Ovary (tissue), 9 donors: ENCODE results near the gene IGF2BP1. TPM values are rescaled to one million over a fixed set of nuclear protein-coding genes. Genes with fewer than 3 reads are reported as not detected.

Source experiments
- DNase-seq, 5 donors: peaks; one replicate each; pipeline ENCODE4 v3.0.0-alpha.2; 2019 to 2020
- H3K27ac ChIP-seq, 2 donors: fragments of 200-600 bp; one replicate each; pipeline versions ENCODE4 v1.5.1 to v1.8.0; 2019 to 2022
- H3K27me3 ChIP-seq: fragments of 200-600 bp; one replicate; pipeline ENCODE4 v1.8.0; 2022
- H3K36me3 ChIP-seq: fragments of 200-600 bp; sonication (generic); one replicate; pipeline ENCODE4 v1.5.1; 2019
- H3K4me1 ChIP-seq: one replicate; pipeline ENCODE4 v1.8.1; 2013; ENCODE audit warnings: mild to moderate bottlenecking, moderate library complexity; ENCODE audit not compliant: insufficient read depth
- H3K4me3 ChIP-seq: fragments of 200-600 bp; sonication (generic); one replicate; pipeline ENCODE4 v1.5.1; 2017
- H3K9me3 ChIP-seq, 2 donors: fragments of 200-600 bp in 1 of 2; sonication (generic) in 1 of 2; one replicate each; pipeline versions ENCODE4 v1.5.1 to v1.8.1; 2013 to 2019; ENCODE audit warnings: mild to moderate bottlenecking in 1 of 2, moderate library complexity in 1 of 2
- EP300 ChIP-seq: sonication (generic); formaldehyde crosslinking; IDR thresholded peaks from one replicate; pipeline ENCODE4 v1.6.1; 2017; ENCODE audit warnings: antibody characterized with exemption
- POLR2A ChIP-seq: fragments of 450-650 bp; IDR thresholded peaks from one replicate; pipeline ENCODE4 v1.6.1; 2017; ENCODE audit warnings: antibody characterized with exemption, mild to moderate bottlenecking, moderate library complexity
- WGBS, 3 donors: extraction: QIAGEN DNeasy Blood & Tissue Kit in 1 of 3; methylation state at CpG; one replicate each; pipeline versions ENCODE4 v1.1.5 to v1.1.7; 2013 to 2017; 5-methylcytosine and 5-hydroxymethylcytosine counted together
- intact Hi-C, 4 donors: fragments of 100-400 bp; cut with DNase I; formaldehyde crosslinking; loops; one replicate each; pipeline versions ENCODE4 v1.11.0 to v1.15.1; 2022 to 2023
- polyA plus RNA-seq, 2 donors: library from polyadenylated mRNA; stranded (reverse); fragments of 200-250 nt in 1 of 2; fragments of 350-450 nt in 1 of 2; fragmentation: Illumina TruSeq in 1 of 2; extraction: RNeasy Lipid Tissue Mini Kit (QIAGEN cat#74804) in 1 of 2; gene quantifications; one replicate each; pipeline ENCODE4 v1.2.3, GENCODE V29; 2013 to 2014
- total RNA-seq, 7 donors: library from RNA; depleted of rRNA in 2 of 7; stranded (reverse); fragments of >200 nt in 2 of 7; fragmentation: NEBNext Ultra II Directional in 3 of 7; extraction: Animal tissue kit (Norgen Biotek cat#: 25700) in 3 of 7; gene quantifications; one replicate each; pipeline versions ENCODE4 v1.1.0 to v1.2.4, GENCODE V29; 2016 to 2023
- TF ChIP-seq, protein P1 (sequence below), 3 donors: fragments of 450-650 bp in 2 of 3; fragments of 200-600 bp in 1 of 3; IDR thresholded peaks; one replicate each; pipeline versions ENCODE4 v1.5.1 to v1.8.0; 2016 to 2022; ENCODE audit warnings: antibody characterized with exemption in 3 of 3, mild to moderate bottlenecking in 1 of 3
- donor health status: DM: no; HTN: no; CAD: no; lungs with moderate emphysema.
- donor health status: DM: no; HTN: no; CAD: no.
- donor health status: Bipolar disorder and iron deficiency.
- donor health status: DM: yes; HTN: yes; CAD: no.
- donor health status: DM: no; HTN: no; CAD: no.
- donor health status: DM: yes; HTN: yes; CAD: no.

IGF2BP1 gene
- total and polyA plus RNA-seq, 9 donors: 0.12 to 1.0 TPM; not detected in 7

GRCh38 chr17:49086649-49087048 lies 89.5 kb downstream of the IGF2BP1 start:
- no peak overlapping the region for H3K27ac ChIP-seq
- H3K27me3 ChIP-seq: no peaks in the 10 kb centered on the region
- intact Hi-C loops: no loop called here
- no peak overlapping the region for H3K4me3 ChIP-seq
- TF ChIP-seq POLR2A (no peak), EP300 (no peak)
- TF ChIP-seq, protein P1, sequence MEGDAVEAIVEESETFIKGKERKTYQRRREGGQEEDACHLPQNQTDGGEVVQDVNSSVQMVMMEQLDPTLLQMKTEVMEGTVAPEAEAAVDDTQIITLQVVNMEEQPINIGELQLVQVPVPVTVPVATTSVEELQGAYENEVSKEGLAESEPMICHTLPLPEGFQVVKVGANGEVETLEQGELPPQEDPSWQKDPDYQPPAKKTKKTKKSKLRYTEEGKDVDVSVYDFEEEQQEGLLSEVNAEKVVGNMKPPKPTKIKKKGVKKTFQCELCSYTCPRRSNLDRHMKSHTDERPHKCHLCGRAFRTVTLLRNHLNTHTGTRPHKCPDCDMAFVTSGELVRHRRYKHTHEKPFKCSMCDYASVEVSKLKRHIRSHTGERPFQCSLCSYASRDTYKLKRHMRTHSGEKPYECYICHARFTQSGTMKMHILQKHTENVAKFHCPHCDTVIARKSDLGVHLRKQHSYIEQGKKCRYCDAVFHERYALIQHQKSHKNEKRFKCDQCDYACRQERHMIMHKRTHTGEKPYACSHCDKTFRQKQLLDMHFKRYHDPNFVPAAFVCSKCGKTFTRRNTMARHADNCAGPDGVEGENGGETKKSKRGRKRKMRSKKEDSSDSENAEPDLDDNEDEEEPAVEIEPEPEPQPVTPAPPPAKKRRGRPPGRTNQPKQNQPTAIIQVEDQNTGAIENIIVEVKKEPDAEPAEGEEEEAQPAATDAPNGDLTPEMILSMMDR (IDR thresholded peaks at IDR 0.05): no peak
- no peaks in the 10 kb centered on the region for H3K4me1 ChIP-seq
- H3K9me3 ChIP-seq: no peaks in the 10 kb centered on the region
- no peaks in the 10 kb centered on the region for H3K36me3 ChIP-seq
- DNase-seq: no peak

DNA sequence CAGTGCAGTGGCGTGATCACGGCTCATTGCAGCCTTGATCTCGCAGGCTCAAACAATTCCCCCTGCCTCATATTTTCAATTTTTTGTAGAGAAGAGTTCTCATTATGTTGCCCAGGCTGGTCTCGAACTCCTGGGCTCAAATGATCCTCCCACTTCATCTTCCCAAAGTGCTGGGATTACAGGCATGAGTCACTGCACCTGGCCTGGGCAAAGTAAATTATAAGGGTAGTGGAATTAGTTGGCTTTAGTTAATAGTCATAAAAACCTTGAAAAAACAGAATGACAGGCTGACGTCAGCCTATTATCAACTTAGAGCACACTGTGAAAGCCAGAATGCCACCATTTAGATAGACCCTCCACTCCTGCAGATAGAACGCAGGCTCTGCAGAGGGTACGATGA lies 91.9 kb downstream of the IGF2BP1 start:
- intact Hi-C loops: no loop called here
- Histone ChIP-seq H3K27me3 (no peaks in the 10 kb centered on the region), H3K36me3 (no peaks in the 10 kb centered on the region), H3K27ac (no peak overlapping the region), H3K4me3 (no peak overlapping the region), H3K4me1 (no peaks in the 10 kb centered on the region), H3K9me3 (no peaks in the 10 kb centered on the region)
- DNase-seq: no peak
- TF ChIP-seq, protein P1 (IDR thresholded peaks at IDR 0.05): no peak
- no peak for TF ChIP-seq EP300
- no peak for TF ChIP-seq POLR2A
- WGBS, 3 donors: 84 to 89% (median 85%) methylated on average over 7 of the region's 7 CpGs

GRCh38 chr17:49090878-49091594 lies 93.9 kb downstream of the IGF2BP1 start:
- WGBS, 3 donors: 76 to 79% (median 78%) methylated on average over 10 of the region's 10 CpGs
- Histone ChIP-seq H3K4me1 (no peaks in the 10 kb centered on the region), H3K27me3 (no peaks in the 10 kb centered on the region), H3K9me3 (no peaks in the 10 kb centered on the region), H3K4me3 (no peak overlapping the region), H3K27ac (no peak overlapping the region), H3K36me3 (no peaks in the 10 kb centered on the region)
- DNase-seq: no peak
- TF ChIP-seq POLR2A (no peak), EP300 (no peak)
- TF ChIP-seq, protein P1 (IDR thresholded peaks at IDR 0.05): no peak
- intact Hi-C loops: no loop called here

- Histone ChIP-seq H3K4me3 (no peak overlapping the region), H3K27ac (no peak overlapping the region), H3K36me3 (no peaks in the 10 kb centered on the region), H3K27me3 (no peaks in the 10 kb centered on the region), H3K4me1 (no peaks in the 10 kb centered on the region), H3K9me3 (no peaks in the 10 kb centered on the region)
- no peak for DNase-seq
- intact Hi-C loops: no loop called here
- WGBS, 3 donors: 29 to 51% (median 31%) methylated on average over 10 of the region's 10 CpGs
- no peak for TF ChIP-seq POLR2A
- TF ChIP-seq, protein P1 (IDR thresholded peaks at IDR 0.05): no peak
- no peak for TF ChIP-seq EP300
Measured at GRCh38 chr17:49093131-49093530, 95.9 kb downstream of the IGF2BP1 start.
